Posterior cingulate gyrus (tissue), 11 donors: Measurements from ENCODE around the gene ANKS3.

Experiments used
- DNase-seq, 10 donors: peaks; one replicate each; pipeline versions ENCODE4 v3.0.0 to v3.0.0-alpha.2; 2020 to 2021; ENCODE audit warnings: mixed read lengths in 3 of 10
- intact Hi-C: fragments of 100-400 bp; cut with DNase I; formaldehyde crosslinking; loops from one replicate; pipeline ENCODE4 v1.15.1; 2023

ANKS3 gene

GRCh38 chr16:4699046-4699556 lies 35.0 kb downstream of the ANKS3 start:
- intact Hi-C loops, result loop anchor here (5.0 to 10.0 kb wide), 2 partner anchors 146 to 258 kb away; partner anchors contain the start of genes GLYR1, SEC14L5 and UBN1
- peak in 2 of 10 donors; percentile 52 to 67 for DNase-seq

- intact Hi-C loops, result loop anchor here (5.0 to 10.0 kb wide), 2 partner anchors 146 to 259 kb away; partner anchors contain the start of genes GLYR1, SEC14L5 and UBN1
- DNase-seq, result peak in 1 of 10 donors; percentile 73
Measured at GRCh38 chr16:4698321-4699045, 35.6 kb downstream of the ANKS3 start.

- peak in 1 of 10 donors; percentile 67 for DNase-seq
- intact Hi-C loops, result loop anchor here (5.0 to 10.0 kb wide), 2 partner anchors 147 to 259 kb away; partner anchors contain the start of genes GLYR1, SEC14L5 and UBN1
Measured at GRCh38 chr16:4697848-4698291, 36.2 kb downstream of the ANKS3 start.

GRCh38 chr16:4696905-4697847 lies 36.9 kb downstream of the ANKS3 start:
- DNase-seq, result peak in 1 of 10 donors; percentile 79
- intact Hi-C loops, result loop anchor here (5.0 to 10.0 kb wide), 2 partner anchors 148 to 260 kb away; partner anchors contain the start of genes GLYR1, SEC14L5 and UBN1

- DNase-seq, result peak in 5 of 10 donors; percentile 55 to 90 (median 62)
- intact Hi-C loops, result loop anchor here (5.0 to 10.0 kb wide), 2 partner anchors 148 to 261 kb away; partner anchors contain the start of genes GLYR1, SEC14L5 and UBN1
Measured at GRCh38 chr16:4696172-4696904, 37.7 kb downstream of the ANKS3 start.

GRCh38 chr16:4695473-4696171 lies 38.4 kb downstream of the ANKS3 start:
- intact Hi-C loops, result loop anchor here (5.0 to 10.0 kb wide), 2 partner anchors 149 to 262 kb away; partner anchors contain the start of genes GLYR1, SEC14L5 and UBN1
- no peak for DNase-seq

GRCh38 chr16:4694642-4695451 lies 39.2 kb downstream of the ANKS3 start:
- intact Hi-C loops, result loop anchor here (5.0 to 10.0 kb wide), 4 partner anchors 78 to 262 kb away; partner anchors contain the start of genes GLYR1, ROGDI, SEC14L5 and UBN1
- DNase-seq, result peak in 7 of 10 donors; percentile 55 to 94 (median 70)

- DNase-seq, result peak in 2 of 10 donors; percentile 19 to 88
- intact Hi-C loops, result loop anchor here (5.0 to 10.0 kb wide), 3 partner anchors 77 to 151 kb away; partner anchors contain the start of genes GLYR1, ROGDI and UBN1
Measured at GRCh38 chr16:4693956-4694641, 40.0 kb downstream of the ANKS3 start.

- intact Hi-C loops, result loop anchor here (5.0 to 10.0 kb wide), 3 partner anchors 76 to 151 kb away; partner anchors contain the start of genes GLYR1, ROGDI and UBN1
- DNase-seq, result peak; percentile 89 to 100 (median 96)
Measured at GRCh38 chr16:4693296-4693955, 40.6 kb downstream of the ANKS3 start, which contains the start of gene NUDT16L1. NUDT16L1 (plus strand) TSS chr16:4693562; CDS start chr16:4693727, 165 bp downstream.

- intact Hi-C loops, result loop anchor here (5.0 to 10.0 kb wide), 3 partner anchors 75 to 152 kb away; partner anchors contain the start of genes GLYR1, ROGDI and UBN1
- DNase-seq, result peak in 1 of 10 donors; percentile 79
Measured at GRCh38 chr16:4692460-4693295, 41.4 kb downstream of the ANKS3 start.

GRCh38 chr16:4691666-4692412 lies 42.2 kb downstream of the ANKS3 start:
- intact Hi-C loops, result loop anchor here (5.0 to 10.0 kb wide), 3 partner anchors 75 to 153 kb away; partner anchors contain the start of genes GLYR1, ROGDI and UBN1
- peak in 2 of 10 donors; percentile 63 to 78 for DNase-seq

- intact Hi-C loops, result loop anchor here (5.0 to 10.0 kb wide), 3 partner anchors 74 to 154 kb away; partner anchors contain the start of genes GLYR1, ROGDI and UBN1
- peak in 1 of 10 donors; percentile 63 for DNase-seq
Measured at GRCh38 chr16:4690946-4691665, 43.0 kb downstream of the ANKS3 start.

- peak in 1 of 10 donors; percentile 77 for DNase-seq
- intact Hi-C loops, result loop anchor here (5.0 to 10.0 kb wide), 4 partner anchors 73 to 175 kb away; partner anchors contain the start of genes GLYR1, ROGDI and UBN1
Measured at GRCh38 chr16:4689864-4690704, 44.0 kb downstream of the ANKS3 start.
